SU-DHL-6 (cell line): ENCODE results near the gene LRP1.

Experiments used
- H2AFZ ChIP-seq: fragments of 200-600 bp; sonication (generic); 2 replicates; pipeline ENCODE4 v1.6.1; 2014; ENCODE audit warnings: low read depth, mild to moderate bottlenecking, moderate library complexity, mixed read lengths, antibody characterized with exemption, low read length; ENCODE audit not compliant: severe bottlenecking
- H3F3A ChIP-seq: fragments of 200-600 bp; shearing (Covaris generic); 2 replicates; pipeline ENCODE4 v1.6.0; 2016; ENCODE audit warnings: antibody characterized with exemption, mild to moderate bottlenecking; ENCODE audit not compliant: insufficient read depth
- H3K27ac ChIP-seq: fragments of 200-600 bp; sonication (generic); 2 replicates; pipeline ENCODE4 v1.5.1; 2016; ENCODE audit warnings: low read depth, mild to moderate bottlenecking, low read length, moderate library complexity, mixed read lengths
- H3K27me3 ChIP-seq: fragments of 200-600 bp; sonication (generic), shearing (Covaris generic); 2 replicates; pipeline ENCODE4 v1.6.0; 2014; ENCODE audit warnings: mild to moderate bottlenecking, low read length
- H3K36me3 ChIP-seq: fragments of 200-600 bp; sonication (generic); 2 replicates; pipeline ENCODE4 v1.6.1; 2014; ENCODE audit warnings: mild to moderate bottlenecking, low read length, mixed read lengths
- H3K4me2 ChIP-seq: fragments of 300-600, 200-600 bp; shearing (Covaris generic), sonication (generic); 2 replicates; pipeline ENCODE4 v1.6.0; 2014; ENCODE audit warnings: low read length, low read depth, mild to moderate bottlenecking; ENCODE audit not compliant: poor library complexity, severe bottlenecking
- H3K4me3 ChIP-seq: fragments of 200-600 bp; sonication (generic); 2 replicates; pipeline ENCODE4 v1.5.1; 2014; ENCODE audit warnings: antibody characterized with exemption, low read length, mild to moderate bottlenecking, mixed read lengths; ENCODE audit not compliant: insufficient read depth, poor library complexity, severe bottlenecking
- H3K79me2 ChIP-seq: fragments of 200-600 bp; sonication (generic); 2 replicates; pipeline ENCODE4 v1.6.1; 2014; ENCODE audit warnings: mild to moderate bottlenecking, low read length, moderate library complexity; ENCODE audit not compliant: insufficient read depth
- H3K9ac ChIP-seq: fragments of 200-600 bp; sonication (generic); 2 replicates; pipeline ENCODE4 v1.7.0; 2014; ENCODE audit warnings: mild to moderate bottlenecking, low read length
- H3K9me2 ChIP-seq: fragments of 200-600 bp; sonication (generic); replicated peaks from 2 replicates; pipeline ENCODE4 v1.6.1; 2014; ENCODE audit warnings: low read length; ENCODE audit not compliant: insufficient read depth
- H3K9me3 ChIP-seq: fragments of 200-600 bp; sonication (generic); 2 replicates; pipeline ENCODE4 v1.6.1; 2014; ENCODE audit warnings: low read length, mixed read lengths; ENCODE audit not compliant: insufficient read depth
- H4K20me1 ChIP-seq: fragments of 200-600 bp; sonication (generic); 2 replicates; pipeline ENCODE4 v1.6.1; 2014; ENCODE audit warnings: low read depth, mild to moderate bottlenecking, antibody characterized with exemption, low read length, moderate library complexity, mixed read lengths
- CTCF ChIP-seq: fragments of 200-600 bp; sonication (generic); IDR thresholded peaks from one replicate; pipeline ENCODE4 v1.5.1; 2017; ENCODE audit warnings: antibody characterized with exemption, mild to moderate bottlenecking, low read length, moderate library complexity; ENCODE audit not compliant: insufficient read depth, poor library complexity, severe bottlenecking
- EZH2phosphoT487 ChIP-seq: fragments of 200-600 bp; sonication (generic), shearing (Covaris generic); conservative IDR thresholded peaks from 2 replicates; pipeline ENCODE4 v1.6.1; 2018; ENCODE audit warnings: mild to moderate bottlenecking, antibody characterized with exemption, low read length, moderate library complexity, mixed read lengths

The LRP1 gene

GRCh38 chr12:57173089-57173488 is 44.8 kb downstream of the LRP1 start:
- Histone ChIP-seq H3K4me2 (no peak overlapping the region), H4K20me1 (no peaks in the 10 kb centered on the region), H3K79me2 (no peaks in the 10 kb centered on the region), H3K27me3 (no peaks in the 10 kb centered on the region), H3K9me3 (no peaks in the 10 kb centered on the region), H2AFZ (no peak overlapping the region), H3K9ac (no peak overlapping the region), H3F3A (no peaks in the 10 kb centered on the region), H3K36me3 (no peaks in the 10 kb centered on the region), H3K27ac (no peak overlapping the region), H3K4me3 (no peak overlapping the region), H3K9me2 (no peaks in the 10 kb centered on the region)
- TF ChIP-seq CTCF: peak; percentile 49
- no peak for TF ChIP-seq EZH2phosphoT487

GRCh38 chr12:57173683-57174082 is 45.4 kb downstream of the LRP1 start:
- no peak for TF ChIP-seq EZH2phosphoT487
- no peak for TF ChIP-seq CTCF
- Histone ChIP-seq H3K4me3 (no peak overlapping the region), H4K20me1 (no peaks in the 10 kb centered on the region), H3K9me2 (no peaks in the 10 kb centered on the region), H3F3A (no peaks in the 10 kb centered on the region), H3K27me3 (no peaks in the 10 kb centered on the region), H3K79me2 (no peaks in the 10 kb centered on the region), H3K9me3 (no peaks in the 10 kb centered on the region), H3K4me2 (no peak overlapping the region), H3K27ac (no peak overlapping the region), H2AFZ (no peak overlapping the region), H3K36me3 (no peaks in the 10 kb centered on the region), H3K9ac (no peak overlapping the region)

GRCh38 chr12:57175428-57176138 is 47.3 kb downstream of the LRP1 start:
- TF ChIP-seq CTCF: peak; percentile 68
- no peak for TF ChIP-seq EZH2phosphoT487
- Histone ChIP-seq H3K27ac (no peak overlapping the region), H3K9ac (no peak overlapping the region), H3K36me3 (no peaks in the 10 kb centered on the region), H3K4me3 (no peak overlapping the region), H4K20me1 (no peaks in the 10 kb centered on the region), H3K79me2 (no peaks in the 10 kb centered on the region), H3K4me2 (no peak overlapping the region), H3K9me2 (no peaks in the 10 kb centered on the region), H3F3A (no peaks in the 10 kb centered on the region), H3K9me3 (no peaks in the 10 kb centered on the region), H2AFZ (no peak overlapping the region), H3K27me3 (no peaks in the 10 kb centered on the region)
